Tibial nerve (tissue), 4 donors: Measurements from ENCODE around the gene SLC8B1.
"Not testable (repeated sequence)": the region's sequence is repeated elsewhere in the genome, so short reads cannot be mapped to it uniquely, and the experiment has no call there.

ENCODE experiments used
- EP300 ChIP-seq, 2 donors: sonication (generic); formaldehyde crosslinking; IDR thresholded peaks; one replicate each; pipeline ENCODE4 v1.6.1; 2017; ENCODE audit warnings: antibody characterized with exemption in 2 of 2, mild to moderate bottlenecking in 1 of 2
- POLR2A ChIP-seq, 2 donors: fragments of 450-650 bp; IDR thresholded peaks; one replicate each; pipeline ENCODE4 v1.6.1; 2017; ENCODE audit warnings: antibody characterized with exemption in 2 of 2, mild to moderate bottlenecking in 2 of 2, moderate library complexity in 2 of 2
- TF ChIP-seq, protein P1 (sequence below), 5 experiments: fragments of 200-600 bp in 3 of 5; fragments of 450-650 bp in 2 of 5; sonication (generic) in 3 of 5; IDR thresholded peaks; one replicate each; pipeline ENCODE4 v1.5.1; 2016 to 2019; ENCODE audit warnings: antibody characterized with exemption in 5 of 5, mild to moderate bottlenecking in 3 of 5, moderate library complexity in 2 of 5

DNA sequence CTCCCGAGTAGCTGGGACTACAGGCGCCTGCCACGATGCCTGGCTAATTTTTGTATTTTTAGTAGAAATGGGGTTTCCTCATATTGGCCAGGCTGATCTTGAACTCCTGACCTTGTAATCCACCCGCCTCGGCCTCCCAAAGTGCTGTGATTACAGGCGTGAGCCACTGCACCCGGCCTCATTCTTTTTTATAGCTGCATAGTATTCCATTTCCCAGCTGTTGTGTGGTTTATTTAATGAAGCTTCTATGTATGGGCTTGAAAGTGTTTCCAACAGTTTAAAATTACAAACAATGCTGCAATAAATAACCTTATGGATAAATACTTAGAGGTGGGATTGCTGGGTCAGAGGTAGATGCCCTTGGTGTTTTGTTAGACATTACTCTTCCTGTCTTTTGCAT is 19.3 kb upstream of the SLC8B1 start:
- TF ChIP-seq, protein P1, sequence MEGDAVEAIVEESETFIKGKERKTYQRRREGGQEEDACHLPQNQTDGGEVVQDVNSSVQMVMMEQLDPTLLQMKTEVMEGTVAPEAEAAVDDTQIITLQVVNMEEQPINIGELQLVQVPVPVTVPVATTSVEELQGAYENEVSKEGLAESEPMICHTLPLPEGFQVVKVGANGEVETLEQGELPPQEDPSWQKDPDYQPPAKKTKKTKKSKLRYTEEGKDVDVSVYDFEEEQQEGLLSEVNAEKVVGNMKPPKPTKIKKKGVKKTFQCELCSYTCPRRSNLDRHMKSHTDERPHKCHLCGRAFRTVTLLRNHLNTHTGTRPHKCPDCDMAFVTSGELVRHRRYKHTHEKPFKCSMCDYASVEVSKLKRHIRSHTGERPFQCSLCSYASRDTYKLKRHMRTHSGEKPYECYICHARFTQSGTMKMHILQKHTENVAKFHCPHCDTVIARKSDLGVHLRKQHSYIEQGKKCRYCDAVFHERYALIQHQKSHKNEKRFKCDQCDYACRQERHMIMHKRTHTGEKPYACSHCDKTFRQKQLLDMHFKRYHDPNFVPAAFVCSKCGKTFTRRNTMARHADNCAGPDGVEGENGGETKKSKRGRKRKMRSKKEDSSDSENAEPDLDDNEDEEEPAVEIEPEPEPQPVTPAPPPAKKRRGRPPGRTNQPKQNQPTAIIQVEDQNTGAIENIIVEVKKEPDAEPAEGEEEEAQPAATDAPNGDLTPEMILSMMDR (IDR thresholded peaks at IDR 0.05): not testable (repeated sequence)
- TF ChIP-seq POLR2A, EP300 (IDR thresholded peaks at IDR 0.05): not testable (repeated sequence)
